ENCODE measurements around the gene GPX7.

- no peak for TF ChIP-seq POLR2A (IDR thresholded peaks at IDR 0.05; ENCODE audit: low read depth, low read length)
- TF ChIP-seq POLR2AphosphoS5 (IDR thresholded peaks at IDR 0.05; ENCODE audit: low read depth, low read length), result no peak
- TF ChIP-seq TAF1 (IDR thresholded peaks at IDR 0.05; ENCODE audit: borderline replicate concordance, low read depth, low read length), result no peak
Observed at GRCh38 chr1:52641307-52641706, 39.1 kb downstream of the GPX7 start.
